Lower leg skin (tissue), 3 donors: ENCODE data around the gene SLX1B.
"Not testable (repeated sequence)": the region's sequence is repeated elsewhere in the genome, so short reads cannot be mapped to it uniquely, and the experiment has no call there.

Source experiments
- POLR2A ChIP-seq, 2 donors: fragments of 450-650 bp; IDR thresholded peaks; one replicate each; pipeline ENCODE4 v1.6.1; 2016 to 2017; ENCODE audit warnings: antibody characterized with exemption in 2 of 2, mild to moderate bottlenecking in 1 of 2, moderate library complexity in 1 of 2
- TF ChIP-seq, protein P1 (sequence below), 3 donors: fragments of 450-650 bp; IDR thresholded peaks; one replicate each; pipeline ENCODE4 v1.5.1; 2016; ENCODE audit warnings: antibody characterized with exemption in 3 of 3, mild to moderate bottlenecking in 3 of 3, moderate library complexity in 2 of 3

DNA sequence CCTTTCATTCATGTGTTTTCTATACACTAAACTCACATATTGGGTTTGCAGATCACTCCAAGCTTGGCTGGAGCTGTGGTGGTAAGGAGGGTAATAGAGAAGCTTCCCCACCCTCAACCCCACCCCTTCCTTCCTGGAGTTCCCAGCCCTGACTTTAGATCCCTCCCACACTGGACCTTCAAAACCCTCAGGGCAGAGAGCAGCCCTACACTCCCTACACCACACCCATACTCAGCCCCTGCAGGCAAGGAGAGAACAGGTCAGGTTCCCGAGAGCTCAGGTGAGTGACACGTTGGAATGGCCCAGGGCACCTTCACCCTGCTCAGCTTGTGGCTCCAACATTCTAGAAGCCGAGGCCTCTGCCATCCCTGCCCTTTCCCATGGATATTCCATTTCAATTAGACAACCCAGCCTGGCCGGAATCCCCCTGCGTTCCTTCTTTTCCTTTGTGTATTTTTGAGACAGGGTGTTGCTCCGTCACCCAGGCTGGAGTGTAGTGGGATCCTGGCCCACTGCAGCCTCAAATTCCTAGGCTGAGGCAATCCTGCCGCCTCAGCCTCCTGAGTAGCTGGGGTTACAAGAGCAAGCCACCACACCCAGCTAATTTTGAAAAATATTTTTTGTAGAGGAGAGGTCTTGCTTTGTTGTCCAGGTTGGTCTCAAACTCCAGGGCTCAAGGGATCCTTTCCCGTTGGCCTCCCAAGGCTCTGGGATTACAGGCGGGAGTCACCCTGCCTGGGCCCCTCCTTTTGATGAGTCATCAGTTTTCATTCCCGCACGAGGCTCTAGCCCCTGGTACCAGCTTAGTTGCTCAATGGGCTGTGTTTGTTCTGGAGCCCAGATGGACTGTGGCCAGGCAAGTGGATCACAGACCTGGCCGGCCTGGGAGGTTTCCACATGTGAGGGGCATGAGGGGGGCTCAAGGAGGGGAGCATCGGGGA, 5.6 kb downstream of the SLX1B start, which contains the start of gene SULT1A4:
- TF ChIP-seq, protein P1, sequence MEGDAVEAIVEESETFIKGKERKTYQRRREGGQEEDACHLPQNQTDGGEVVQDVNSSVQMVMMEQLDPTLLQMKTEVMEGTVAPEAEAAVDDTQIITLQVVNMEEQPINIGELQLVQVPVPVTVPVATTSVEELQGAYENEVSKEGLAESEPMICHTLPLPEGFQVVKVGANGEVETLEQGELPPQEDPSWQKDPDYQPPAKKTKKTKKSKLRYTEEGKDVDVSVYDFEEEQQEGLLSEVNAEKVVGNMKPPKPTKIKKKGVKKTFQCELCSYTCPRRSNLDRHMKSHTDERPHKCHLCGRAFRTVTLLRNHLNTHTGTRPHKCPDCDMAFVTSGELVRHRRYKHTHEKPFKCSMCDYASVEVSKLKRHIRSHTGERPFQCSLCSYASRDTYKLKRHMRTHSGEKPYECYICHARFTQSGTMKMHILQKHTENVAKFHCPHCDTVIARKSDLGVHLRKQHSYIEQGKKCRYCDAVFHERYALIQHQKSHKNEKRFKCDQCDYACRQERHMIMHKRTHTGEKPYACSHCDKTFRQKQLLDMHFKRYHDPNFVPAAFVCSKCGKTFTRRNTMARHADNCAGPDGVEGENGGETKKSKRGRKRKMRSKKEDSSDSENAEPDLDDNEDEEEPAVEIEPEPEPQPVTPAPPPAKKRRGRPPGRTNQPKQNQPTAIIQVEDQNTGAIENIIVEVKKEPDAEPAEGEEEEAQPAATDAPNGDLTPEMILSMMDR (IDR thresholded peaks at IDR 0.05), result not testable (repeated sequence)
- TF ChIP-seq POLR2A (IDR thresholded peaks at IDR 0.05), result not testable (repeated sequence)
